ENCODE data around the gene TNFRSF14.

GRCh38 chr1:2587071-2587859 is 31.1 kb downstream of the TNFRSF14 start:
- TF ChIP-seq CTCF (IDR thresholded peaks at IDR 0.05; ENCODE audit: insufficient read depth, low read length, poor library complexity, severe bottlenecking) (no peak), EZH2phosphoT487 (conservative IDR thresholded peaks at IDR 0.05; ENCODE audit: low read length) (no peak)
